HG03135 (cell line): ENCODE results near the gene SP6.

Experiments
- ATAC-seq: cut with Tn5 transposase; IDR thresholded peaks from one replicate; pipeline ENCODE4 v1.9.1; 2021; ENCODE audit warnings: mild to moderate bottlenecking, moderate library complexity; ENCODE audit not compliant: unreplicated experiment

The SP6 gene

DNA sequence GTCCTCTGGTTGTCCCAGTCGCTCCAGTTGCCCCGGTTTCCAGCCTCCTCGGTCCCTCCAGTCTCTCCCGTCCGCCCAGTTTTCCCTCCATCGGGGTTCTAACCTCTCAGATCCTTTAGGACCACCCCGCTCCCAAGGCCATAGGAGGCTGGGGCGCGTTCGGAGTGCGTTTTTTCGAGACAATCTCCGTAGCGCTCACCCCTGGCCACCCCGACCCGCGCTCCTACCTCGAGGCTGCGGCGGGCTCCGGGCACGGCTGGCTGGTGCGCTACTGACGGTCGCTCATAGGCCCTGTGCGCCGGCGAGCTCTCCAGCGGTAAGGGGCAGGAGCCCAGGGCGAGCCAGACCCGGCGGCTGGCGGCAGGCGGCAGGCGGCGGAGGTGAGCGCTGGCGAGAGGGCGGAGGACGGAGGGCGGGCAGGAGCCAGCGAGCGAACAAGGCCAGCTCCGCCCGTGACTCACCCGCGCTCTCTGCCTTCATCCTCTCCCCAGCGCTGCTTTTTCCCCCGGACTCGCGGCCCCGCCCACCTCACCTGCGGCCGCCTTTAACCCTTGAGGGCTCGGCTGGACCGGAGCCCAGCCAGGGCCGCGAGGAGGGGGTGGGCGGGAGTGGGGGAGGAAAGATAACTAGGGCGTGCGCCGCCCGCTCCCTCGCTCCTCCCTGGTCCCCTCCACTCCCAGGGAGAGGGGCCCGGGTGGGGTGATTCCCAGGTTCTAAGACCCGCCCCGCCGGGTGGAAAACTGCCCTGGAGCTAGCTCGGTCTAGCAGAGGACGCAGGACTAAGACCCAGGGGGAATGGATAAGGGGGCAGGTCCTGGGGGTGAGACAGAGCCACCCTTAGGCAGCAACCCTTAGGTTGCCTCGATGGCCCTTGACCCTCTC is at the start of gene SP6:
Gene SP6, minus strand, starts transcription at position 472 of the 882 bp plus-strand sequence. CDS start 2,734 bp downstream, outside the sequence.
- no peak for ATAC-seq

GRCh38 chr17:47899643-47900042 is 48.7 kb upstream of the SP6 start:
- ATAC-seq: no peak

GRCh38 chr17:47898241-47898640 is 47.3 kb upstream of the SP6 start:
- ATAC-seq: no peak

GRCh38 chr17:47897561-47897960 is 46.6 kb upstream of the SP6 start:
- no peak for ATAC-seq

DNA sequence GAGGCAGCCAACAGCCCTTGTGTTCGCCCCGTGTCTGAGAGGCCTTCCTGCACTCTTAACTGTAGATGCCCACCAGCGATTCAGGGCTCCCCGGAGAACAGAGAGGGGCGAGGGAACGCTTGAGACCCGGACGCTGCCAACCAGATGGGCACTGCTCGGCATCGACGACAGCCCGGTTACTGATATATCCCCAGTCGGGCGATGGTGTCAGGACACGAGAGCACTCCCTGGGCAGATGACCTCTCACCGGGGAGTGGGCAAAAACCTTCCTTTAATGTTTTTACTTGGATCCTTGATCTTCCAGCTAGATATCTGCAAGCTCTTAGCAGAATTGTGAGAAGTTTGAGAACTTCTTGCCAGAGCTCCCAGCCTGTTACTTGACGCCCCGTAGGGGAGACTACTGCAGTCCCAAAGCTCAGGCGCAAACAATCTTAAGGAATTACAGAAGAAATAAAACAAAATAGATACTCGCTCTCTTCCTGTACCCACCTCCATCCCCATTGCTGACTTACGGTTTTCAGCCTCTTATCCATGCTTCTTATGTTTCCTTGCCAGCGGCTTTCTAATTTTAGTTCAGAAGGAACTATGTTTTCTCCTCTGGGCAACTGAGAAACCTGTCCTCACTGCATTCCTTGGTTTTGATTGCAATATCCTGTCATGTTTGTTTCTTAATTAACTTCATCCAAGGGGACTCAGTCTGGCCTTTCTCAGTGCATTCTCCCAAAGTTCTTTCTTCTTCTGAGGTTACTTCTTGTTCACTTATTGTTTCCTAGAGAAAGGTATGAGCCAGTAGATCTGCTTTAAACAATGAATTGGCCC is 45.9 kb upstream of the SP6 start:
- ATAC-seq: no peak

- peak; percentile 87 for ATAC-seq
Measured at GRCh38 chr17:47895856-47896671, 45.1 kb upstream of the SP6 start, which contains the start of gene SP2. Gene SP2 (plus strand): TSS chr17:47896236. CDS start chr17:47896287, 51 bp downstream.

- no peak for ATAC-seq
Measured at GRCh38 chr17:47895347-47895855, 44.4 kb upstream of the SP6 start.

DNA sequence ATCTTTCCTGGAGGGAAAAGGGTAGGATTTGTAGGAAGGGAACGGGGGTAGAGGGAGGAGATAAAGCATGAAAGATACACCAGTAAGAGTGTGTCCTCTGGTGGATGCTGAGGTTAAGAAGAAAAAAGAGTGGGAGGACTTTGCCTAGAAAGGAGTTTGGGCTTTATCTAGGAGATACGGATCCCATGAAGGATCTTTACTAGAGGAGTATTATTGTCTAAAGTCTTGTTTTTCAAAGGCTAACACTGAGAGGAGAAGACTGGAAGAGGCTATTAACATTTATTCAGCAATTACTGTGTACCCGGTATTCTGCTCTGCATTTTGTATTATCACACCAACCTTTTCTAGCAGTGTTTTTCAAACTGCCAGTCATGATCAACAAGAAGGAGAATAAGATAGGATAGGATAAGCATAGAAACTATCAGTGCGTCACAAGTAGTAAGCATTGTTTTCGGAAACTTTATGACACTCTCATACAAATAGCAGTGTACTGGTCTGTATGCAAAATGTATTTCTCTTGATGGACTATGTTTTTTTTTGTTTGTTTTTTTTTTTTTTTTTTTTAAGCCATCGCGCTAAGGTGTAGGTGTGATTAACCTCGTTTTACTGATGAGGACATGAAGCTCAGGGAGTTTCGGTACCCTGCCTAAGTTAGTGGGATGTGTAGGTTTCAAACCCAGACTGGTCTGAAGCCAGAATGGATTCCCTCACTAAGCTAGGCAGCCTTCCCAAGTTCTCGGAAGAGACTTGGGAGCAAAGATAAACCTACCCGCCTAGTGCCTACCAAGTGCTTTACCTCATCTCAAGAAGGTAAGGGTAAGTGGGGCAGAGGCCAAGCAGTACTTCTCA is 43.8 kb upstream of the SP6 start:
- ATAC-seq: no peak

DNA sequence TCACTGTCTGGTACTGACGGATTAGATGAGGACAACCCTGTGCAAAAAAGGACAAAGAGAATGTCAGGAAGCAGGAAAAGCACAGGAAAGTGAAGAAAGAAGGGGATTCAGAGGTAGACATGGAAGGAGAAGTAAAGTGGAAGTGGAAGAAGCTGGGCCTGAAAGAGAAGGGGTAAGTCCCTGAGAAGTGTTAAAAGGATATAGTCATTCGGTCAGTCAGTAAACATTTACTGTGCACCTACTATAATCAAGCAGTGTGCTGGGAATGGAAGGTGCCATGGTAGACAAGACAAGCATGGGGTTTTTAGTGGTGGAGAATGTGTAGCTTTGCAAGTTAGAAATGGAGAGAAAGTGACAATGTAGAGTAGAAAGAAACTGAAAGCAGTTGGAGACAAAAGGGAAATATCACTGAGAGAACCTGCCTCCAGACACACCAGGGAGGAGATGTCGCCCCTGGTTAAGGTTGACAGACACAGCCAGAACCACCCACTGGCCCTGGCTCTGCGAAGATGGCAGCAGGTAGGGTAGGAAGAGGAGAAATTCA is 40.7 kb upstream of the SP6 start:
- ATAC-seq: no peak

- no peak for ATAC-seq
Measured at GRCh38 chr17:47889734-47890529, 39.0 kb upstream of the SP6 start.

GRCh38 chr17:47888293-47888692 is 37.3 kb upstream of the SP6 start:
- ATAC-seq: no peak

GRCh38 chr17:47884905-47885730 is 34.2 kb upstream of the SP6 start:
- ATAC-seq: no peak

- no peak for ATAC-seq
Measured at GRCh38 chr17:47884427-47884740, 33.4 kb upstream of the SP6 start.

GRCh38 chr17:47883589-47884426 is 32.8 kb upstream of the SP6 start:
- ATAC-seq: no peak

GRCh38 chr17:47882695-47883588 is 32.0 kb upstream of the SP6 start:
- ATAC-seq: no peak

DNA sequence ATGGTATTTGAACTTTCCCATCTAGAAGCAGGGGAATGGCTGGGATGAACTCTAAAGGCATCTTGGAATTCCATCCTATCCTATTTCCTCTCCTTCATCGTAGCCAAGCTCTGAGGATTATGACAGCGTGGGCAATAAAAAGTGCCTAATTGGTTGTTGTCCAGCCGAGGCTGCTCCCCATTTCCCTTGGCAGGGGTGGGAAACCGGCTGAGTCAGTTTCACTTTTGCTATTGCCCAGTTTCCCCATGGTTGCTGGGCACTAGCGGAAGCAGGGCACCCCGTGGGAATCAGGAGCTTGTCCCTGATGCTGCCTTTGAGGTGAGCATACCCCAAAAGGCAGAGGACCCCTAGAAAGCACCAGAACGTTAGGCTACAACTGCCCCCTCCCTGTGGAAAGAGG is 31.3 kb upstream of the SP6 start:
- ATAC-seq: no peak
